Measurements from ENCODE around the gene PPP1R9A.
A peak's percentile ranks its signal among the peaks of the same experiment; 100 is the strongest.

The PPP1R9A gene

GRCh38 chr7:94907026-94907810, at the start of gene PPP1R9A:
Gene PPP1R9A, plus strand, starts transcription at chr7:94907594. Its CDS starts 2,520 bp downstream, at chr7:94910114.
- peak; percentile 35 for DNase-seq

GRCh38 chr7:94871132-94871531, 36.3 kb upstream of the PPP1R9A start:
- no peak for DNase-seq

GRCh38 chr7:94873239-94873638, 34.2 kb upstream of the PPP1R9A start:
- no peak for DNase-seq

GRCh38 chr7:94874036-94874785, 33.2 kb upstream of the PPP1R9A start:
- DNase-seq: peak; percentile 2

GRCh38 chr7:94875201-94875600, 32.2 kb upstream of the PPP1R9A start:
- no peak for DNase-seq

GRCh38 chr7:94877731-94878670, 29.4 kb upstream of the PPP1R9A start:
- no peak for DNase-seq

GRCh38 chr7:94882891-94883290, 24.5 kb upstream of the PPP1R9A start:
- DNase-seq: no peak

- no peak for DNase-seq
Measured at GRCh38 chr7:94883616-94884015, 23.8 kb upstream of the PPP1R9A start.

- peak; percentile 77 for DNase-seq
Measured at GRCh38 chr7:94888551-94888950, 18.8 kb upstream of the PPP1R9A start.

GRCh38 chr7:94888995-94889523, 18.3 kb upstream of the PPP1R9A start:
- DNase-seq: no peak

- DNase-seq: no peak
Measured at GRCh38 chr7:94890216-94890615, 17.2 kb upstream of the PPP1R9A start.

- DNase-seq: no peak
Measured at GRCh38 chr7:94893661-94894060, 13.7 kb upstream of the PPP1R9A start.

GRCh38 chr7:94897541-94897940, 9.9 kb upstream of the PPP1R9A start:
- DNase-seq: no peak

- DNase-seq: no peak
Measured at GRCh38 chr7:94898340-94898739, 9.1 kb upstream of the PPP1R9A start.

GRCh38 chr7:94901981-94902380, 5.4 kb upstream of the PPP1R9A start:
- no peak for DNase-seq

- DNase-seq: no peak
Measured at GRCh38 chr7:94903971-94904370, 3.4 kb upstream of the PPP1R9A start.

GRCh38 chr7:94904982-94905381, 2.4 kb upstream of the PPP1R9A start:
- DNase-seq: no peak

GRCh38 chr7:94906065-94906851, 1.1 kb upstream of the PPP1R9A start:
- no peak for DNase-seq

GRCh38 chr7:94907811-94908322, 473 bp downstream of the PPP1R9A start:
- peak; percentile 48 for DNase-seq

- DNase-seq: peak; percentile 18
Measured at GRCh38 chr7:94908323-94909178, 1.2 kb downstream of the PPP1R9A start.

- DNase-seq: no peak
Measured at GRCh38 chr7:94909179-94909466, 1.7 kb downstream of the PPP1R9A start.

Data from hematopoietic multipotent progenitor cell treated with erythropoietin and hydrocortisone succinate and interleukin-3 and kit ligand, for 4 days (in vitro differentiated cells).